GM12878 (cell line): ENCODE measurements around the gene RRAS. TPM values are rescaled to one million over a fixed set of nuclear protein-coding genes. Genes with fewer than 3 reads are reported as not detected.
A peak's percentile ranks its signal among the peaks of the same experiment; 100 is the strongest.

ENCODE experiments used
- BACH1 ChIP-seq: fragments of 450-650 bp; IDR thresholded peaks from 2 replicates; pipeline ENCODE4 v1.6.1; 2017; ENCODE audit warnings: mild to moderate bottlenecking, borderline replicate concordance
- BCL11A ChIP-seq: IDR thresholded peaks from 2 replicates; pipeline ENCODE4 v1.6.1; 2011; ENCODE audit warnings: low read depth, low read length
- CBFB ChIP-seq: IDR thresholded peaks from 2 replicates; pipeline ENCODE4 v1.6.1; 2016; ENCODE audit warnings: antibody characterized with exemption, low read depth
- CHD1 ChIP-seq: IDR thresholded peaks from 2 replicates; pipeline ENCODE4 v1.6.1; 2012; ENCODE audit warnings: low read depth, low read length, improper control_type of control experiment
- CHD4 ChIP-seq: fragments of 200-600 bp; sonication (generic); IDR thresholded peaks from 2 replicates; pipeline ENCODE4 v1.6.1; 2016; ENCODE audit warnings: mild to moderate bottlenecking
- EED ChIP-seq: sonication (generic); IDR thresholded peaks from 2 replicates; pipeline ENCODE4 v1.6.1; 2016; ENCODE audit warnings: antibody characterized with exemption, low read depth
- GATAD2B ChIP-seq: fragments of 450-650 bp; conservative IDR thresholded peaks from 2 replicates; pipeline ENCODE4 v1.6.1; 2017; ENCODE audit warnings: low read depth, mild to moderate bottlenecking, moderate library complexity
- HDAC2 ChIP-seq: fragments of 200-600 bp; sonication (generic); IDR thresholded peaks from 2 replicates; pipeline ENCODE4 v1.6.1; 2017
- HSF1 ChIP-seq: fragments of 150-350 bp; IDR thresholded peaks from 2 replicates; pipeline ENCODE4 v1.6.1; 2014; ENCODE audit warnings: mild to moderate bottlenecking, low read depth, low read length
- IRF5 ChIP-seq: fragments of 450-650 bp; IDR thresholded peaks from 2 replicates; pipeline ENCODE4 v1.6.1; 2017; ENCODE audit warnings: borderline replicate concordance
- JUND ChIP-seq: IDR thresholded peaks from 2 replicates; pipeline ENCODE4 v1.6.1; 2012; ENCODE audit warnings: low read depth, mild to moderate bottlenecking, low read length, improper control_type of control experiment, moderate library complexity
- KAT2A ChIP-seq: conservative IDR thresholded peaks from 2 replicates; pipeline ENCODE4 v1.6.1; 2011; ENCODE audit warnings: low read depth, low read length; ENCODE audit not compliant: control insufficient read depth
- NFIC ChIP-seq: IDR thresholded peaks from 2 replicates; pipeline ENCODE4 v1.6.1; 2012; ENCODE audit warnings: low read depth, mild to moderate bottlenecking, inconsistent platforms, low read length, moderate library complexity
- PAX8 ChIP-seq: fragments of 450-650 bp; IDR thresholded peaks from 2 replicates; pipeline ENCODE4 v1.6.1; 2017; ENCODE audit warnings: mild to moderate bottlenecking, moderate library complexity
- POLR2A ChIP-seq: IDR thresholded peaks from 2 replicates; pipeline ENCODE4 v1.6.1; 2011; ENCODE audit warnings: low read depth, mild to moderate bottlenecking, low read length
- POLR2AphosphoS2 ChIP-seq: IDR thresholded peaks from 2 replicates; pipeline ENCODE4 v1.6.1; 2011; ENCODE audit warnings: low read depth, mild to moderate bottlenecking, low read length, improper control_type of control experiment, moderate library complexity
- POU2F2 ChIP-seq: IDR thresholded peaks from 3 replicates; pipeline ENCODE4 v1.6.1; 2011; ENCODE audit warnings: low read depth, mild to moderate bottlenecking, low read length, borderline replicate concordance
- RB1 ChIP-seq: fragments of 450-650 bp; formaldehyde crosslinking; IDR thresholded peaks from 2 replicates; pipeline ENCODE4 v1.6.1; 2017; ENCODE audit warnings: mild to moderate bottlenecking, borderline replicate concordance
- SIX5 ChIP-seq: IDR thresholded peaks from 2 replicates; pipeline ENCODE4 v1.6.1; 2011; ENCODE audit warnings: mild to moderate bottlenecking, low read depth, low read length, moderate library complexity; ENCODE audit not compliant: severe bottlenecking
- SREBF1 ChIP-seq: IDR thresholded peaks from 2 replicates; pipeline ENCODE4 v1.6.1; 2012; ENCODE audit warnings: mild to moderate bottlenecking, low read length
- SRF ChIP-seq, 2 experiments: IDR thresholded peaks; 2 replicates each; pipeline ENCODE4 v1.6.1; 2011; ENCODE audit warnings: low read depth in 2 of 2, low read length in 2 of 2, mild to moderate bottlenecking in 1 of 2, moderate library complexity in 1 of 2
- STAT3 ChIP-seq: IDR thresholded peaks from 2 replicates; pipeline ENCODE4 v1.6.1; 2011; ENCODE audit warnings: low read depth, low read length, improper control_type of control experiment
- SUZ12 ChIP-seq: fragments of 200-600 bp; sonication (generic); IDR thresholded peaks from one replicate; pipeline ENCODE4 v1.6.1; 2018; ENCODE audit warnings: antibody characterized with exemption, mild to moderate bottlenecking; ENCODE audit not compliant: unreplicated experiment
- TCF7 ChIP-seq: IDR thresholded peaks from 2 replicates; pipeline ENCODE4 v1.6.1; 2014; ENCODE audit warnings: antibody characterized with exemption, borderline replicate concordance
- ZBED1 ChIP-seq: IDR thresholded peaks from 2 replicates; pipeline ENCODE4 v1.6.1; 2016; ENCODE audit warnings: borderline replicate concordance
- ZNF592 ChIP-seq: fragments of 450-650 bp; IDR thresholded peaks from 2 replicates; pipeline ENCODE4 v1.6.1; 2017; ENCODE audit warnings: mild to moderate bottlenecking, moderate library complexity
- polyA plus RNA-seq, 11 experiments: library from polyadenylated mRNA; depleted of rRNA in 4 of 11; unstranded in 6 of 11; stranded (reverse) in 5 of 11; fragments of >200 nt; fragmentation: Nextera tagmentation in 4 of 11; fragmentation: Illumina TruSeq in 1 of 11; extraction: Ambion mirVana in 4 of 11; extraction: Trizol in 1 of 11; gene quantifications; 1 replicate in 1 of 11; 2 replicates in 10 of 11; pipeline versions ENCODE4 v1.2.1 to v1.2.3, GENCODE V29; 2011 to 2016; ENCODE audit warnings: inconsistent platforms in 2 of 11, missing spikeins in 2 of 11, low read depth in 1 of 11
- total RNA-seq, 4 experiments: library from RNA; depleted of rRNA in 3 of 4; stranded (reverse); fragments of >200 nt in 3 of 4; fragmentation: Illumina TruSeq in 1 of 4; extraction: Trizol in 1 of 4; gene quantifications; 2 replicates each; pipeline versions ENCODE4 v1.2.1 to v1.2.3, GENCODE V29; 2013 to 2021

Gene RRAS
- total and polyA plus RNA-seq, 10 of the 15 experiments (the other 5 are each of a cell fraction or from before 2014, with no cell fraction given): 0.24 to 5.8 (median 1.8) TPM

GRCh38 chr19:49590071-49590970 is 49.6 kb downstream of the RRAS start (continued):
- no peak for TF ChIP-seq STAT3
- no peak for TF ChIP-seq SUZ12
- TF ChIP-seq CHD1: no peak
- 0 out of 2 replicates have a peak, but pooled peaks have one; percentile 34 for TF ChIP-seq EED
- TF ChIP-seq NFIC: no peak
- no peak for TF ChIP-seq HDAC2
- no peak for TF ChIP-seq ZBED1
- no peak for TF ChIP-seq TCF7
- no peak for TF ChIP-seq SIX5
- no peak for TF ChIP-seq HSF1
- TF ChIP-seq GATAD2B: peak; percentile 77; the same call in 1 of the 2 replicates
- TF ChIP-seq ZNF592: no peak
- TF ChIP-seq POLR2AphosphoS2: no peak
- TF ChIP-seq JUND: no peak
- no peak for TF ChIP-seq CHD4
- 0 out of 3 replicates have a peak, but pooled peaks have one; percentile 45 for TF ChIP-seq POU2F2
- TF ChIP-seq RB1: 0 out of 2 replicates have a peak, but pooled peaks have one; percentile 40
- TF ChIP-seq POLR2A: peak; percentile 89
- no peak for TF ChIP-seq SREBF1
- TF ChIP-seq BCL11A: no peak
- no peak for TF ChIP-seq PAX8
- TF ChIP-seq IRF5: no peak
- TF ChIP-seq KAT2A: no peak
- TF ChIP-seq CBFB: peak; percentile 69; the same call in 1 of the 2 replicates
- no peak; the same call in 1 of the 2 replicates for TF ChIP-seq BACH1
- TF ChIP-seq SRF (IDR thresholded peaks at IDR 0.05; ENCODE audit: low read depth in 2 of 2, low read length in 2 of 2): no peak
